OCI-LY7 (cell line): ENCODE data around the gene CD37. TPM values are rescaled to one million over a fixed set of nuclear protein-coding genes. Genes with fewer than 3 reads are reported as not detected.
"Not testable (repeated sequence)": the region's sequence is repeated elsewhere in the genome, so short reads cannot be mapped to it uniquely, and the experiment has no call there.

Source experiments
- BruUV-seq: library from RNA; stranded (reverse); fragments of 400-500 nt; replicated peaks from 2 replicates; lab custom pipeline; 2021; lab: Mats Ljungman, UMichigan
- CTCF ChIA-PET: fragments of 300-600 bp; sonication (Branson Sonifier 250); formaldehyde crosslinking; loops from one replicate; lab custom pipeline; 2022; ENCODE audit warnings: antibody characterized with exemption; ENCODE audit not compliant: unreplicated experiment; lab: Charles Lee
- POLR2A ChIA-PET: fragments of 300-600 bp; sonication (Branson Sonifier 250); formaldehyde crosslinking; loops from one replicate; lab custom pipeline; 2022; ENCODE audit warnings: antibody characterized with exemption; lab: Charles Lee
- DNase-seq: peaks from one replicate; pipeline ENCODE4 v3.0.0-alpha.2; 2015; ENCODE audit warnings: low spot score
- H2AFZ ChIP-seq: fragments of 200-600 bp; sonication (generic), shearing (Covaris generic); 2 replicates; pipeline ENCODE4 v1.6.1; 2014; ENCODE audit warnings: mild to moderate bottlenecking, antibody characterized with exemption, low read length, moderate library complexity
- H3K27ac ChIP-seq: fragments of 200-600 bp; sonication (generic); 2 replicates; pipeline ENCODE4 v1.5.1; 2014; ENCODE audit warnings: mixed run types, low read depth, mild to moderate bottlenecking, moderate library complexity, low read length, inconsistent platforms; ENCODE audit not compliant: poor library complexity, severe bottlenecking
- H3K36me3 ChIP-seq: fragments of 200-600 bp; sonication (generic); 2 replicates; pipeline ENCODE4 v1.6.1; 2014; ENCODE audit warnings: mild to moderate bottlenecking, antibody characterized with exemption, low read length, moderate library complexity, mixed read lengths; ENCODE audit not compliant: insufficient read depth
- H3K4me1 ChIP-seq: fragments of 200-600 bp; sonication (generic); 2 replicates; pipeline ENCODE4 v1.5.1; 2014; ENCODE audit warnings: mild to moderate bottlenecking, low read length; ENCODE audit not compliant: insufficient read depth, poor library complexity, severe bottlenecking
- H3K4me2 ChIP-seq: fragments of 200-600 bp; sonication (generic); 2 replicates; pipeline ENCODE4 v1.6.1; 2014; ENCODE audit warnings: mild to moderate bottlenecking, low read length
- H3K4me3 ChIP-seq: fragments of 200-600 bp; sonication (generic); 2 replicates; pipeline ENCODE4 v1.5.1; 2014; ENCODE audit warnings: mild to moderate bottlenecking, low read depth, low read length; ENCODE audit not compliant: poor library complexity, severe bottlenecking
- H3K79me2 ChIP-seq: fragments of 200-600 bp; sonication (generic); 2 replicates; pipeline ENCODE4 v1.6.1; 2016; ENCODE audit warnings: low read depth, mild to moderate bottlenecking, low read length, moderate library complexity, mixed read lengths; ENCODE audit not compliant: insufficient read depth
- H3K9me2 ChIP-seq: fragments of 200-600 bp; sonication (generic); 2 replicates; pipeline ENCODE4 v1.6.1; 2016; ENCODE audit warnings: mild to moderate bottlenecking, low read length, mixed read lengths; ENCODE audit not compliant: insufficient read depth
- H3K9me3 ChIP-seq: fragments of 200-600 bp; sonication (generic); 2 replicates; pipeline ENCODE4 v1.6.1; 2014; ENCODE audit warnings: mild to moderate bottlenecking, mixed run types, low read length, mixed read lengths
- H4K20me1 ChIP-seq: fragments of 200-600 bp; sonication (generic); 2 replicates; pipeline ENCODE4 v1.6.1; 2014; ENCODE audit warnings: mild to moderate bottlenecking, antibody characterized with exemption, low read length, moderate library complexity, mixed read lengths; ENCODE audit not compliant: insufficient read depth
- CTCF ChIP-seq: fragments of 200-600 bp; sonication (generic); conservative IDR thresholded peaks from 2 replicates; pipeline ENCODE4 v1.5.1; 2014; ENCODE audit warnings: mild to moderate bottlenecking, antibody characterized with exemption, low read length, moderate library complexity, mixed read lengths
- EZH2phosphoT487 ChIP-seq: fragments of 200-600 bp; sonication (generic); IDR thresholded peaks from 2 replicates; pipeline ENCODE4 v1.6.1; 2018; ENCODE audit warnings: low read depth, borderline replicate concordance, mild to moderate bottlenecking, mixed run types, antibody characterized with exemption, low read length, moderate library complexity, mixed read lengths
- intact Hi-C: fragments of 100-400 bp; cut with micrococcal nuclease; formaldehyde crosslinking; loops from one replicate; pipeline ENCODE4 v1.10.0; 2022; ENCODE audit not compliant: unreplicated experiment
- total RNA-seq, 2 experiments: library from RNA; depleted of rRNA in 1 of 2; stranded (reverse); fragments of >200 nt in 1 of 2; shearing (Covaris generic) in 1 of 2; gene quantifications; 2 replicates each; pipeline ENCODE4 v1.2.3, GENCODE V29; 2014 to 2022

The CD37 gene
- total RNA-seq, 2 experiments from 2014 or later: 219 to 279 TPM

- H3K4me2 ChIP-seq: peak overlapping the region; percentile 92
These were observed 3.6 kb upstream of the CD37 start for GRCh38 chr19:49331616-49332055.

GRCh38 chr19:49332691-49333417, 2.4 kb upstream of the CD37 start:
- H3K4me3 ChIP-seq: peak overlapping the region; percentile 60
- not testable (repeated sequence) for H3K9me2 ChIP-seq, H4K20me1 ChIP-seq, BruUV-seq, DNase-seq, H2AFZ ChIP-seq, H3K9me3 ChIP-seq
- H3K36me3 ChIP-seq: peaks cover 20% of the 10 kb centered on the region
- H3K27ac ChIP-seq: peak overlapping the region; percentile 98
- H3K4me1 ChIP-seq: peaks cover 81% of the 10 kb centered on the region
- ChIA-PET POLR2A (interaction anchor here (1.2 to 1.3 kb wide), 2 partner anchors 58 to 162 kb away, joined by 3 read pairs; no protein-coding TSS in a partner anchor), CTCF (interaction anchor here (1.1 kb wide), 1 partner anchor 54 kb away, joined by 3 read pairs; no protein-coding TSS in a partner anchor)
- H3K79me2 ChIP-seq: peaks cover 59% of the 10 kb centered on the region
- H3K4me2 ChIP-seq: peak overlapping the region; percentile 92
- intact Hi-C loops: loop anchor here (10.0 kb wide), 1 partner anchor 112 kb away; the partner anchor contains the start of gene SLC17A7

More at GRCh38 chr19:49331616-49332055, 3.6 kb upstream of the CD37 start:
- Histone ChIP-seq H2AFZ (no peak overlapping the region), H4K20me1 (no peaks in the 10 kb centered on the region), H3K27ac (peak overlapping the region; percentile 98), H3K36me3 (peaks cover 18% of the 10 kb centered on the region), H3K79me2 (peaks cover 47% of the 10 kb centered on the region), H3K9me2 (no peaks in the 10 kb centered on the region), H3K4me3 (peak overlapping the region; percentile 60), H3K9me3 (no peaks in the 10 kb centered on the region), H3K4me1 (peaks cover 83% of the 10 kb centered on the region)
- TF ChIP-seq EZH2phosphoT487: no peak
- TF ChIP-seq CTCF: 0 out of 2 replicates have a peak, but pooled peaks have one; percentile 6
- intact Hi-C loops: loop anchor here (10.0 kb wide), 1 partner anchor 113 kb away; the partner anchor contains the start of gene SLC17A7
- BruUV-seq: no TSS peak
- peak; percentile 91 for DNase-seq
- POLR2A ChIA-PET: interaction anchor here (0.8 to 1.4 kb wide), 6 partner anchors 13 to 673 kb away, joined by 3 to 6 read pairs (median 3); partner anchors contain the start of gene DKKL1
- CTCF ChIA-PET: interaction anchor here (1.1 kb wide), 1 partner anchor 121 kb away, joined by 3 read pairs; the partner anchor contains the start of gene ALDH16A1

GRCh38 chr19:49333418-49333805, 1.8 kb upstream of the CD37 start:
- TF ChIP-seq CTCF: no peak
- no peak for TF ChIP-seq EZH2phosphoT487
- peak overlapping the region; percentile 60 for H3K4me3 ChIP-seq
- BruUV-seq: no TSS peak
- intact Hi-C loops: loop anchor here (10.0 kb wide), 1 partner anchor 111 kb away; the partner anchor contains the start of gene SLC17A7
- H3K4me2 ChIP-seq: peak overlapping the region; percentile 92
- H2AFZ ChIP-seq: no peak overlapping the region
- CTCF ChIA-PET: no interaction called here
- H3K4me1 ChIP-seq: peaks cover 80% of the 10 kb centered on the region
- POLR2A ChIA-PET: interaction anchor here (0.6 to 1.2 kb wide), 2 partner anchors 65 to 161 kb away, joined by 3 to 4 read pairs; no protein-coding TSS in a partner anchor
- no peaks in the 10 kb centered on the region for H3K9me3 ChIP-seq
- H3K36me3 ChIP-seq: peaks cover 25% of the 10 kb centered on the region
- peak overlapping the region; percentile 98 for H3K27ac ChIP-seq
- peaks cover 62% of the 10 kb centered on the region for H3K79me2 ChIP-seq
- DNase-seq: no peak
- H4K20me1 ChIP-seq: no peaks in the 10 kb centered on the region
- no peaks in the 10 kb centered on the region for H3K9me2 ChIP-seq
